HT1080 (cell line): ENCODE results near the gene RAD51B. TPM values are rescaled to one million over a fixed set of nuclear protein-coding genes. Genes with fewer than 3 reads are reported as not detected.

Experiments
- DNase-seq: peaks from one replicate; pipeline ENCODE4 v3.0.0-alpha.2; 2015; ENCODE audit warnings: low read depth
- total RNA-seq: library from RNA; depleted of rRNA; stranded (reverse); fragments of >200 nt; shearing (Covaris generic); gene quantifications from 2 replicates; pipeline ENCODE4 v1.2.3, GENCODE V29; 2014

The RAD51B gene
- total RNA-seq, 1 experiment from 2014 or later = 8.5 TPM

GRCh38 chr14:68580671-68581070 is 761.1 kb downstream of the RAD51B start:
- DNase-seq = no peak

DNA sequence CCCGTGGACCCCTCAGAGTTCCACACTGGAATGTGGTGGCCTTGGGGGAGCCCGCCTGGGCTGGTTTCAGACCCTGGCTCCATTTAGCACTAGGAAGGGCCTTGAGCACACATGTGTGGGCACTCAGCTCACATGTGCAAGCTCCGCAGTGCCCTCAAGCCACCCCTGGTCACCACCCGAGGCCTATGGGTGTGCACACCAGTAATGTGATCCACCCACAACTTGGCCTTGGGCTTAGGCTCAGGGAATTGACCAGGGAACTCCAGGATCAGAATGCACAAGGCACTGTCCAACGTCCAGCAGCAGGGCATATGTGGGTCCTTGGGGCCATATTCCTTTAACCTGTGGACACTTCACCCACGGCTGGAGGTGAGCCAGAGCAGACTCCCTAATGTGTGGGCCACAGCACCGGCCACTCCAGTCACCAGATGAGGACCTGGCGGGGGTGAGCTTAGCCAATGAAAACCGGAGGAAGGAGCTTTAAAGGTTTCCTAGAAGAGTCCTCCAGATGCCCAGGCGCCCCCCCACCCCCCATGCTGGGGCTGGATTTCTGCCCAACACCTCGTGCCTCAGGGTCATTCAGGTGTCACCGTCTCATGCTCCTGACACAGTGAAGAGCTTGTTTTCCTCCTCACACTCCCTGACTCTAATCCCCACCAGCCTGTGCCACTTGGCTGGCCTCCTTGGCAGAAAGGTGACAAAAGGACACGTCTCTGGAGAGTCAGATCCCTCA is 764.1 kb downstream of the RAD51B start:
- no peak for DNase-seq

DNA sequence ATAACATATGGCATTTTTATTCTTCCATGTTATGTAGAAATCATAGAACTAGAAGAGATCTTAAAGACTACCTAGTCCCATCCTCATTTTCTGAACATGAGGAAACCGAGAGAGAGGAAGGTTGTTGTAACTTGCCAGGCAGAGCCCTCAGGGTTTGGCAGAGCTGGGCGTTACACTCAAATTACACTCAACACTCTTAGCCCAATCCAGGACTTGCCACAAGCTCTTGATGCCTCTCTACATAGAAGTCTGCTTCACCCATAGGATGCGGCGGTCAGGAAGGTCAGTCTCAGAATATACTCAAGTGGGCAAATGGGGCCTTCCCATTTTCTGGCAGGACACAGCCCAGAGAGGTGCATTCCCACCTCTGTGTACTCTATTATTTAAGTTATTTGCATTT is 765.2 kb downstream of the RAD51B start:
- no peak for DNase-seq

GRCh38 chr14:68585690-68586089 is 766.1 kb downstream of the RAD51B start:
- no peak for DNase-seq

DNA sequence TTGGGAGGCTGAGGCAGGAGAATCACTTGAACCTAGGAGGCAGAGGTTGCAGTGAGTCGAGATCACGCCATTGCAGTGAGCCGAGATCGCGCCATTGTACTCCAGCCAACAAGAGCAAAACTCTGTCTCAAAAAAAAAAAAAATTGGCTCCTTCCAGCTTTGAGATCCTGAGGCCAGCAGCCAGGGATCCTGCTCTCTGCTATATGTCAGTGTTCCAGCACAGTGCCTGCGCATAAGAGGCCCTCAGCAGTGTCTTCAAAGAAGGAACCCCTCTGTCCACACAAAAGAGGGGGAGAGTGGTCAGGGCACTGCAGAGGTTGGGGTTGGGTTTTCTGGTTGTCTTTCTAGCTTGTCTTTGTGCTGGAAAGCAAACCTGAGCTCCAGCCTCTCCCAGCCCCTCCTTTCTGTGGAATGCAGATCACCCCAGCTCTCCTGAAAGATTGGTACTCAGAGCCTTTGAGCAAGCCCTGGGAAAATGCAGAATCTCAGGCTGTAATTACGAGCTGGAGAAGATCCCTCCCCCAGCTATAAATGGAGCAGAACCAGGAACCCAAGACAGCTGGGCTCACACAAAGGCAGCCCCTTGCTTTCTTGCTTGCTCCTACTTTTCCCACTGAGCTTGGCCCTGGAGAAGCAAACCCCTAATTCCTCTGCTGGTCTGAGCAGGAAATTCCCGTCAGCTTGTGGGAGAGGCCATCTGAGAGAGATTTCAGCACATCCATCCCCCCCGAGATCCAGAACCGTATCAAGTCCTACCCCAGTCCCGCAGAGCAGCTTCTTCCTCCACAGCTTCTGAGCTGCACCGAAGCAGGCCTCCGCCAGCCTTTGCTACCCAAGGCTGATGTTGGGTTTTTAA is 767.5 kb downstream of the RAD51B start:
- no peak for DNase-seq

GRCh38 chr14:68587931-68588330 is 768.4 kb downstream of the RAD51B start:
- no peak for DNase-seq

DNA sequence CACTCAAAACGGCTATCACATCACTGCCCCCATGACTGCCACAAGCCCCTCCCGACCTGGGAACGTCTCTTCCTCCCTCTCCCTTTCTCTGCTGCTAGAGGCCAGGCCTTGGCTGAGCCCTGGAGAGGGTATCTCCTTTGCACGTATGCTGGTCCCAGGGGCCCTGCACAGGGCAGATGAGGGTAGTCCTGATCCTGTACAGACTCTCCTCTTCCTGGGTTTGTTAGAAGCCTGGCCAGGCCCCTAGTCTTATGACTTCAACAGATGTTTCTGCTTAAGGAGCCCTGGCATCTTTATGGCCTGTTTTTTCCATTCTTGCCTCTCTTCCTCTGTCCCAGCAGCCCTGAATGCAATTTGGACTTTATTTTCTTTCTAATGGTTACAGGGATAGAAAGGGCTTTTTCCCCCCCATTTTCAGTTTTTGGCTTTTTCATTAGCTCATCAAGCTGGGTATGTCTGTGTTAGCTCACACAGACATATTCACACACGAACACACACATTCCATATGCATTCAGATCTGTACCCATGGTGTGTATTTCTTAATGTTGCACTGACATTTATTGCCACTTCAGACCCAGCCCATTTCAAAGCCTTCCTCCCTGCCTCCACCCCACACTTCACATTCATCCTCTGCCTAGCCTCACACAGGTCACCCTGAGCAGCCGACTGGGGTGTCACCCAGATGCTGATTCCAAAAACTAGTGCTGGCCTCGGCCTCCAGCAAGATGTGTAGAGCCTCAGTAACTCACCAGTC is 770.0 kb downstream of the RAD51B start:
- DNase-seq = no peak

GRCh38 chr14:68590201-68590522 is 770.6 kb downstream of the RAD51B start:
- DNase-seq = no peak

DNA sequence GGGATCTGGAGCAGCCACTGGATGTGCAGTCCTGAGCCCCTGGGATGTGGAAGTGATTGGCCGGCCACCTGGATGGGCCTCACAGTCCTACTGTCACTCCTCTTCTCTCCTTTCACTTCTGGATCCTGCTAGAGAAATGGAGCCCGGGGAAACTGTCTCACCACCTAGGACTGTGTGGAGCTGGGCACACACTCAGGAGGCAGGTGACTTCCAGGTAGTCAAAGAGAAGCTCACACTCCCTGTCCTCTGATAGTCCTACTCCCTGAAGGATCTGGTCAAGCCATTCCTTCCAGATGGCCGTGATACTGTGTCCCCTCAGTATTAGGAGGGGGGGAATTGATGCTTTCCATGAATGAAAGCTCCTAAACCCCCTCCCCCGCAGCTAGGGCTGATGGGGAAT is 772.2 kb downstream of the RAD51B start:
- DNase-seq = no peak

GRCh38 chr14:68592948-68593556 is 773.5 kb downstream of the RAD51B start:
- no peak for DNase-seq

DNA sequence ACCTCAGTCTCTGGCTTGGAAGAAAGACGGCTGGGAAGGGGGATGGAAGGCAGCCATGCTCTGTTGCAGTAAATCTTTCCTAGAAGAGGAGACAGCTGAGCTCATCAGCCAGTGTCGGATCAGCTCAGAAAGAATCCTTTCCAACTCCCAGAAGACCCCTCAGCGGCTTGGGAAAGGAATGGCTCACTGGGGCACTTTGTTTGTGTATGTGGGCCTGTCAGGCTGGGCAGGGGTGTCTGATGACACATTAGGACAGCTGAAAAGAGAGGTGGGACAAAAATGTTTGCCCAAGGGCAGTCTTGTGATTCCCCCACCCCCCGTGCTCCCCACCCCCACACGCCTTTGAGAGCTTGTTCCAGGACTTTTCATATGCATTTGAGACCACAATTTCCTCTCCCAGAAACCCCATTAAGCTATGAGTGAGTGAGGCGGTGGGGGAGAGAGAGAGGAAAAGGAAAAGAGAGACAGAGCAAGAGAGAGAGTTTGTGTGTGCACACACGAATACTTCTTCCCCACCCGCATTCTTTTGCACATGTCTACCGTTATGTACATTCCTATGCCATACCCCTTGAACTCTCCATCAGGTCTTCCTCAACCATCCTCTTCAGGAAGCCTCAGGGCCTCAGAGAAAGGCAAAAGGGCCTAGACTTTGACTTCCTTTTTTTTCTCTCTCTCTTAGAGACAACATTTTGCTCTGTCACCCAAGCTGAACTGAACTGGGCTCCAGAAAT is 774.4 kb downstream of the RAD51B start:
- DNase-seq = peak; percentile 38

- no peak for DNase-seq
Observed at GRCh38 chr14:68594737-68595380, 775.3 kb downstream of the RAD51B start.

- no peak for DNase-seq
Observed at GRCh38 chr14:68596211-68596610, 776.6 kb downstream of the RAD51B start.

- no peak for DNase-seq
Observed at GRCh38 chr14:68596701-68597100, 777.1 kb downstream of the RAD51B start.

GRCh38 chr14:68598089-68598488 is 778.5 kb downstream of the RAD51B start:
- no peak for DNase-seq

- DNase-seq = peak; percentile 88
Observed at GRCh38 chr14:68598621-68599447, 779.3 kb downstream of the RAD51B start.

DNA sequence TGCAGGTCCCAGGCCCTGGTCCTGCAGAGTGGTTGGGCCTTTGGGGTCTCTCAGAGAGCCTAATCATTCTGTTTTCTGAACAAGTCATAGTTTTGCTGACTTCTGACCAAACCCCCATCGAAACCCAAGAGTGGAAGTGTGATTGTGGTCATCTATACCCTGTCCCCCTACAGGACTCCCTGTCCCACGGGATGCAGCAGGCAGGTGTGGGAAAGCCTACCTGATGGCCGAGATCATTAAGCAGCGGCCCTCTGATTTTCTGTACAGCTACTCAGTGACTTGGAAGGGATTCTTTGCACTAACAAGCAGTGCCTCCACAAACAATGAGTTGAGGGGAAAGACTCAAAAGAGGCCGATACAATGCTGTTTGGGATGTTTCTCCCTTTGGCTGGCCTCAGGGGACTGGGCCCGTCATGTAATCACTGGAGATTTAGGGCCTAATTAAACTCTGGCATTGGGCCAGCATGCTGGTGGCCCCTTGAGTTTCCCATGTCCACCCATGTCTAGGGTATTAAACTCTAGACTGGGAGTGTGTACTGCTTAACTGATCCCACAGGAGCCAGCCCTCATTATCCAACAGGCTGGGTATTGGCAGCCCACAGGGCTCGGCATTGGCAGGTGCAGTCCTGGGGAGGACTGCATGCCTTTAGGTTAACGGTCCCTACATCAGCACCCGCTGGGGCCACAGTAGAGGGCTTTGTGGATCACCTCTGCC is 780.5 kb downstream of the RAD51B start:
- DNase-seq = no peak

DNA sequence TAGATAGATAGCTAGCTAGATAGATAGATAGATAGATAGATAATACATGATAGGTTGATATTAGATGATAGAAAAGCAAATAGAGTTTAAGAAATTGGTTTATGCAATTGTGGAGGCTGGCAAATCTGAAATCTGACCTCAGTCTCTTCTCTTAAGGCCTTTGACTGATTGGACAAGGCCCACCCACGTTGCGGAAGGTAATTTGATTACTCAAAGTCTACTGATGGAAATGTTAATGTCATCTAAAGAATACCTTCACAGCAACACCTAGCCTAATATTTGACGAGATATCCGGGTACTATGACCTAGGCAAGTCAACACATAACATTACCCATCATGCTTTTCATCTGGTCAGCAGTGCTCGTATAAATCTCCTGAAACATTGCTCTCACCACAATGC is 782.9 kb downstream of the RAD51B start:
- no peak for DNase-seq
